ENCODE measurements around the gene MCOLN2.
A peak's percentile ranks its signal among the peaks of the same experiment; 100 is the strongest.

Gene MCOLN2

DNA sequence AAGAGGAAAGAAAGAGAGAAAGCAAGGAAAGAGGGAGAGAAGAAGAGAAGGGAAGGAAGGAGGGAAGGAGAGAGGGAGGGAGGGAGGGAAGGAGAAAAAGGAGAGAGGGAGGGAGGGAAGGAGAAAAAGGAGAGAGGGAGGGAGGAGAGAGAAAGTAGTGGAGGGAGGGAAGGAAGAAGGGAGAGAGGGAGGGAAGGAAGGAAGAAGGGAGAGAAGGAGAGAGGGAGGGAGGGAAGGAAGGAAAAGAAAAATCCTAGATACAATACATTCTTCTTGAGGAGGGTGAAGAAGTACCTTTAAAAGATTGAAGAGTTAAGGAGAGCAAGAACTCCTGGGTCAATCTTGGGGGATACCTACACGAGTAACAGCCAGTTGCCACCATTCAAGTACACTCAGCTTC lies 29.2 kb downstream of the MCOLN2 start:
- TF ChIP-seq, protein P1, sequence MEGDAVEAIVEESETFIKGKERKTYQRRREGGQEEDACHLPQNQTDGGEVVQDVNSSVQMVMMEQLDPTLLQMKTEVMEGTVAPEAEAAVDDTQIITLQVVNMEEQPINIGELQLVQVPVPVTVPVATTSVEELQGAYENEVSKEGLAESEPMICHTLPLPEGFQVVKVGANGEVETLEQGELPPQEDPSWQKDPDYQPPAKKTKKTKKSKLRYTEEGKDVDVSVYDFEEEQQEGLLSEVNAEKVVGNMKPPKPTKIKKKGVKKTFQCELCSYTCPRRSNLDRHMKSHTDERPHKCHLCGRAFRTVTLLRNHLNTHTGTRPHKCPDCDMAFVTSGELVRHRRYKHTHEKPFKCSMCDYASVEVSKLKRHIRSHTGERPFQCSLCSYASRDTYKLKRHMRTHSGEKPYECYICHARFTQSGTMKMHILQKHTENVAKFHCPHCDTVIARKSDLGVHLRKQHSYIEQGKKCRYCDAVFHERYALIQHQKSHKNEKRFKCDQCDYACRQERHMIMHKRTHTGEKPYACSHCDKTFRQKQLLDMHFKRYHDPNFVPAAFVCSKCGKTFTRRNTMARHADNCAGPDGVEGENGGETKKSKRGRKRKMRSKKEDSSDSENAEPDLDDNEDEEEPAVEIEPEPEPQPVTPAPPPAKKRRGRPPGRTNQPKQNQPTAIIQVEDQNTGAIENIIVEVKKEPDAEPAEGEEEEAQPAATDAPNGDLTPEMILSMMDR (conservative IDR thresholded peaks at IDR 0.05), result no peak
- peak overlapping the region; percentile 83 for H3K27ac ChIP-seq

DNA sequence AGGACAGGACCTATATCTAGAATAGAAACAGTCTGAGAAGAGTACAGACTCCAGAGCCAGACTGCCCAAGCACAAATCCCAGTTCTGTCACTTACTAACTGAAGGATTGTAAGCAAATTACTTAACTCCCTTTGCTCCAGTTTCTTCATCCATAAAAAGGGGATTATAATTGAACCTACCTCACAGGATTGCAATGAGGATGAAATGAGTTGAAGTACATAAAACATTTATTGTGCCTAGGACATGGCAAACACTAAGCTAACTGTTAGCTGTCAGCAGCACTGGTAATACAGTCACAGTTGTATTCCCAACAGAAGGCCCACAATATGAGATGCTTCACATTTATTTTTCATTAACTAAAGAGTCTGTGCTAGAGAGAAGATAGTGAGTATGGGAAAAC lies 33.9 kb downstream of the MCOLN2 start:
- TF ChIP-seq, protein P1 (conservative IDR thresholded peaks at IDR 0.05), result no peak
- H3K27ac ChIP-seq, result no peak overlapping the region

- TF ChIP-seq, protein P1 (conservative IDR thresholded peaks at IDR 0.05), result no peak
- H3K27ac ChIP-seq, result no peak overlapping the region
Measured at GRCh38 chr1:84961316-84961715, 35.6 kb downstream of the MCOLN2 start.

DNA sequence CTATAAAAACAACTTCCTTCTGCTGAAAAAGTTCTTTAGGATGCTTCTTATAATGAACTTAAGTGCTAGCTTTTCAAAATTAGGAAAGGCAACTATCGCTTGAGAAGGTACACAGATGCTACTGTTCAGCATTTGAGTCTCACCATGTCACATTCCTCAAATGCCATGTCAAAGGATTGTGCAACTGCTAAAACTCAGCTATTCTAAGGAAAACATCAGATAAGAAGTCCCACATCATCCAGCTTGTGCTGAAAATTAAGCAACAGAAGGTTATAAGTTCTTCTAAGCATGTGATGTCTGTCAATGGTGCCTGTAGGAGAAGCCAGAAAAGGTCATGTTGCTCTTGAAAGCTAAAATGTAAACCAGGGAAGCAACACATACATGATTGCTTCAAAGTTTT lies 36.5 kb downstream of the MCOLN2 start:
- TF ChIP-seq, protein P1 (conservative IDR thresholded peaks at IDR 0.05), result no peak
- no peak overlapping the region for H3K27ac ChIP-seq

DNA sequence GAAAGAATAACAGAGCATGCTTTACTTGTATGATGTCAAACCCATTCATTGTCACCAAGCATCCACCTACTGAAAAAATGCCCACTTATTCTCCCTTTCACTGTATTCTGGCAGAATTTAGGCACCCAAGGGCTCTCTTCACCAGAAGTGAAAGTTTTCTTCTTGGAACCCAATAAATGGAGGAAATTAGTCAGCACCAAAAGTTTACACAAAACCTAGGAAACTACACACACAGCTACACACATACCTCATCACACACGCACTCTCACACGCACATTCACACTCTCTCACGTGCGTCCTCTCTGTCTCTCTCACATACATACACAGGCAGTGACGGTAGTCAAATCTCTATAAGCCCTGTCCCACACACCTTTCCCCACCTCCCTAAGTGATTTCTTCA lies 37.6 kb downstream of the MCOLN2 start:
- no peak overlapping the region for H3K27ac ChIP-seq
- TF ChIP-seq, protein P1 (conservative IDR thresholded peaks at IDR 0.05), result no peak

- TF ChIP-seq, protein P1 (conservative IDR thresholded peaks at IDR 0.05), result no peak
- no peak overlapping the region for H3K27ac ChIP-seq
Measured at GRCh38 chr1:84957966-84958365, 38.9 kb downstream of the MCOLN2 start.

- TF ChIP-seq, protein P1 (conservative IDR thresholded peaks at IDR 0.05), result no peak
- H3K27ac ChIP-seq, result no peak overlapping the region
Measured at GRCh38 chr1:84956655-84957054, 40.3 kb downstream of the MCOLN2 start.

- H3K27ac ChIP-seq, result no peak overlapping the region
- TF ChIP-seq, protein P1 (conservative IDR thresholded peaks at IDR 0.05), result no peak
Measured at GRCh38 chr1:84956097-84956496, 40.8 kb downstream of the MCOLN2 start.
